T-helper 9 cell (primary cell): ENCODE results near the gene MGMT.

Experiments
- DNase-seq: peaks from one replicate; pipeline ENCODE4 v3.0.0-alpha.2; 2020

Gene MGMT

GRCh38 chr10:129495698-129496097 is 28.7 kb downstream of the MGMT start:
- DNase-seq, result no peak

- no peak for DNase-seq
Observed at GRCh38 chr10:129497013-129497412, 30.0 kb downstream of the MGMT start.

- no peak for DNase-seq
Observed at GRCh38 chr10:129498680-129499079, 31.6 kb downstream of the MGMT start.

- DNase-seq, result no peak
Observed at GRCh38 chr10:129500617-129501339, 33.7 kb downstream of the MGMT start.

- no peak for DNase-seq
Observed at GRCh38 chr10:129501652-129502436, 34.8 kb downstream of the MGMT start.

GRCh38 chr10:129502448-129502847 is 35.4 kb downstream of the MGMT start:
- DNase-seq, result no peak

- DNase-seq, result no peak
Observed at GRCh38 chr10:129505500-129506075, 38.5 kb downstream of the MGMT start.

- no peak for DNase-seq
Observed at GRCh38 chr10:129506101-129506797, 39.2 kb downstream of the MGMT start.

GRCh38 chr10:129507216-129507889 is 40.3 kb downstream of the MGMT start:
- no peak for DNase-seq

- no peak for DNase-seq
Observed at GRCh38 chr10:129509155-129509554, 42.1 kb downstream of the MGMT start.

GRCh38 chr10:129509835-129510234 is 42.8 kb downstream of the MGMT start:
- DNase-seq, result no peak

GRCh38 chr10:129511086-129511485 is 44.0 kb downstream of the MGMT start:
- no peak for DNase-seq

GRCh38 chr10:129511758-129512157 is 44.7 kb downstream of the MGMT start:
- DNase-seq, result no peak

- no peak for DNase-seq
Observed at GRCh38 chr10:129513312-129513711, 46.3 kb downstream of the MGMT start.

- no peak for DNase-seq
Observed at GRCh38 chr10:129514568-129515451, 47.8 kb downstream of the MGMT start.

- DNase-seq, result no peak
Observed at GRCh38 chr10:129516846-129517679, 50.0 kb downstream of the MGMT start.

- DNase-seq, result no peak
Observed at GRCh38 chr10:129517680-129518057, 50.6 kb downstream of the MGMT start.

- no peak for DNase-seq
Observed at GRCh38 chr10:129518793-129519192, 51.8 kb downstream of the MGMT start.

- no peak for DNase-seq
Observed at GRCh38 chr10:129520440-129521080, 53.5 kb downstream of the MGMT start.
